T-cell (primary cell): ENCODE results near the gene A4GNT. TPM values are rescaled to one million over a fixed set of nuclear protein-coding genes. Genes with fewer than 3 reads are reported as not detected.
"Not testable (repeated sequence)": the region's sequence is repeated elsewhere in the genome, so short reads cannot be mapped to it uniquely, and the experiment has no call there.

Source experiments
- ATAC-seq, 4 experiments: fragments of 200-7000 bp in 3 of 4; fragments of 150-1000 bp in 1 of 4; cut with Tn5 transposase; replicated peaks in 1 of 4; 1 replicate in 3 of 4; 2 replicates in 1 of 4; pipeline ENCODE4 v1.10.0; 2021; ENCODE audit warnings: moderate library complexity in 3 of 4, mild to moderate bottlenecking in 2 of 4, moderate number of reproducible peaks in 1 of 4
- CTCF ChIA-PET, 2 donors: fragments of 300-600 bp; sonication (Branson Sonifier 250); formaldehyde crosslinking; loops; one replicate each; lab custom pipeline; 2022; ENCODE audit warnings: antibody characterized with exemption in 2 of 2; lab: Charles Lee
- POLR2A ChIA-PET, 2 donors: fragments of 300-600 bp; sonication (Branson Sonifier 250); formaldehyde crosslinking; loops; one replicate each; lab custom pipeline; 2022; ENCODE audit warnings: antibody characterized with exemption in 2 of 2; lab: Charles Lee
- DNase-seq, 35 experiments: peaks; one replicate each; pipeline versions ENCODE4 v3.0.0 to v3.0.0-alpha.2; 2013 to 2023
- H3K27ac ChIP-seq: one replicate; pipeline ENCODE4 v1.5.1; 2013; ENCODE audit warnings: low read length
- H3K27me3 ChIP-seq, 2 experiments: replicated peaks in 1 of 2; 1 replicate in 1 of 2; 2 replicates in 1 of 2; pipeline versions ENCODE4 v1.6.1 to v1.7.0; 2013; ENCODE audit warnings: low read length in 1 of 2, mixed read lengths in 1 of 2; ENCODE audit not compliant: control insufficient read depth in 2 of 2, insufficient read depth in 2 of 2; ENCODE audit errors: extremely low read depth in 1 of 2
- H3K36me3 ChIP-seq, 2 donors: 1 replicate in 1 of 2; 2 replicates in 1 of 2; pipeline versions ENCODE4 v1.6.1 to v1.7.0; 2013; ENCODE audit warnings: low read length in 1 of 2; ENCODE audit not compliant: control insufficient read depth in 2 of 2, insufficient read depth in 1 of 2; ENCODE audit errors: extremely low read depth in 1 of 2
- H3K4me1 ChIP-seq, 2 experiments: 1 replicate in 1 of 2; 2 replicates in 1 of 2; pipeline versions ENCODE4 v1.6.1 to v1.7.0; 2013; ENCODE audit warnings: low read length in 2 of 2, mixed read lengths in 1 of 2; ENCODE audit not compliant: insufficient read depth in 2 of 2, control insufficient read depth in 1 of 2; ENCODE audit errors: extremely low read depth in 1 of 2
- H3K4me3 ChIP-seq, 2 donors: 1 replicate in 1 of 2; 2 replicates in 1 of 2; pipeline versions ENCODE4 v1.5.1 to v1.7.0; 2013; ENCODE audit warnings: mild to moderate bottlenecking in 2 of 2, low read length in 1 of 2, moderate library complexity in 1 of 2; ENCODE audit not compliant: control insufficient read depth in 1 of 2; ENCODE audit errors: extremely low read depth in 1 of 2
- H3K9me3 ChIP-seq: 2 replicates; pipeline ENCODE4 v1.7.0; 2013
- H3K27ac Mint-ChIP-seq, 2 donors: one replicate each; pipeline ENCODE4 v1.8.0; 2020 to 2021; ENCODE audit warnings: mild to moderate bottlenecking in 2 of 2, mixed read lengths in 2 of 2
- H3K27me3 Mint-ChIP-seq, 2 donors: one replicate each; pipeline ENCODE4 v1.8.0; 2021 to 2022; ENCODE audit warnings: mixed read lengths in 2 of 2
- H3K36me3 Mint-ChIP-seq: one replicate; pipeline ENCODE4 v1.8.0; 2021; ENCODE audit warnings: mixed read lengths
- H3K4me1 Mint-ChIP-seq, 3 donors: one replicate each; pipeline ENCODE4 v1.8.0; 2020 to 2022; ENCODE audit warnings: mixed read lengths in 3 of 3, mild to moderate bottlenecking in 1 of 3
- H3K4me3 Mint-ChIP-seq, 3 donors: one replicate each; pipeline ENCODE4 v1.8.0; 2020 to 2022; ENCODE audit warnings: mild to moderate bottlenecking in 3 of 3, mixed read lengths in 3 of 3, moderate library complexity in 3 of 3
- H3K9me3 Mint-ChIP-seq, 3 donors: one replicate each; pipeline ENCODE4 v1.8.0; 2020 to 2022; ENCODE audit warnings: mixed read lengths in 3 of 3
- WGBS: methylation state at CpG from one replicate; pipeline ENCODE4 v1.1.5; 2013; ENCODE audit warnings: missing lambda C conversion rate; ENCODE audit not compliant: insufficient coverage; 5-methylcytosine and 5-hydroxymethylcytosine counted together
- total RNA-seq, 35 experiments: library from RNA in 6 of 35; stranded (reverse) in 6 of 35; fragments of 120-200 nt in 1 of 35; gene quantifications; one replicate each; pipeline versions ENCODE4 v1.2.1 to v1.2.4 and lab custom pipeline; 2013 to 2026

Gene A4GNT
- total RNA-seq, 5 donors from 2014 or later (not counting 1 experiment from before 2014, with no cell fraction given) = not detected

GRCh38 chr3:138165061-138165460 lies 32.9 kb upstream of the A4GNT start:
- Histone ChIP-seq H3K27ac (no peak overlapping the region), H3K36me3 (peaks cover 11 to 62% of the 10 kb centered on the region in 2 donors), H3K9me3 (no peaks in the 10 kb centered on the region), H3K27me3 (no peaks in the 10 kb centered on the region), H3K4me1 (no peaks in the 10 kb centered on the region), H3K4me3 (no peak overlapping the region)
- POLR2A ChIA-PET = no interaction called here
- DNase-seq (no peak), ATAC-seq (no peak)
- Mint-ChIP-seq H3K9me3 (no peaks in the 10 kb centered on the region), H3K4me1 (peaks cover 10 to 17% (median 15%) of the 10 kb centered on the region in 3 donors), H3K4me3 (no peak overlapping the region), H3K36me3 (peaks cover 51% of the 10 kb centered on the region), H3K27me3 (no peaks in the 10 kb centered on the region), H3K27ac (no peak overlapping the region)
- 100% methylated on average over 2 of the region's 2 CpGs for WGBS
- CTCF ChIA-PET = no interaction called here

DNA sequence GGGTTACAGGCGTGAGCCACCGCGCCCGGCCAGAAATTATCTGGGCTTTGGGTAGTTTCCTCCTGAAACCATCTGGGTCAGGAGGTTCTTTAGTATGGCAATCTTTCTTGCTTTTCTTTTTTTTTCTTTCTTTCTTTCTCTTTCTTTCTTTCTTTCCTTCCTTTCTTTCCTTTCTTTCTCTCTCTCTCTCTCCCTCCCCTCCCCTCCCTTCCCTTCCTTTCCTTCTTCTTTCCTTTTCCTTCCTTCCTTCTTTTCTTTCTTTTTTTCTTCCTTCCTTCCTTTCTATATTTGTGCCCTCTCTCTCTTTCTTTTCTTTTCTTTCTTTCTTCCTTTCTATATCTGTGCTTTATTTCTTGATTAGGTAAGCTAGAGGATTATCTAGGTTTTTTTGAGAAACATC lies 25.6 kb upstream of the A4GNT start:
- Mint-ChIP-seq H3K4me3 (no peak overlapping the region), H3K9me3 (peaks cover 7 to 13% (median 11%) of the 10 kb centered on the region in 3 donors), H3K4me1 (no peaks in the 10 kb centered on the region), H3K36me3 (peaks cover 19% of the 10 kb centered on the region), H3K27me3 (peaks cover 0 to 1% of the 10 kb centered on the region in 2 donors), H3K27ac (no peak overlapping the region)
- peaks cover 0 to 15% of the 10 kb centered on the region in 2 donors for H3K36me3 ChIP-seq
- H3K27ac ChIP-seq = no peak overlapping the region
- ChIA-PET CTCF (no interaction called here), POLR2A (interaction anchor here in 1 of 2 donors (0.7 kb wide), 1 partner anchor 17 kb away, joined by 23 read pairs; the partner anchor contains the start of gene DBR1)
- peaks cover 0 to 2% of the 10 kb centered on the region in 2 experiments for H3K27me3 ChIP-seq
- ATAC-seq (no peak), DNase-seq (no peak)
- no peaks in the 10 kb centered on the region for H3K4me1 ChIP-seq
- no peak overlapping the region for H3K4me3 ChIP-seq
- no peaks in the 10 kb centered on the region for H3K9me3 ChIP-seq
- WGBS = no CpG with 5 or more reads among the region's 4 CpGs

- Histone ChIP-seq H3K4me1 (no peaks in the 10 kb centered on the region), H3K9me3 (no peaks in the 10 kb centered on the region), H3K27me3 (peaks cover 0 to 2% of the 10 kb centered on the region in 2 experiments), H3K36me3 (no peaks in the 10 kb centered on the region), H3K27ac (no peak overlapping the region), H3K4me3 (no peak overlapping the region)
- Mint-ChIP-seq H3K27ac (no peak overlapping the region), H3K36me3 (no peaks in the 10 kb centered on the region), H3K27me3 (peaks cover 0 to 1% of the 10 kb centered on the region in 2 donors), H3K4me3 (no peak overlapping the region), H3K9me3 (peaks cover 7 to 13% (median 11%) of the 10 kb centered on the region in 3 donors), H3K4me1 (no peaks in the 10 kb centered on the region)
- POLR2A ChIA-PET = no interaction called here
- CTCF ChIA-PET = interaction anchor here in 1 of 2 donors (0.7 kb wide), 1 partner anchor 111 kb away, joined by 6 read pairs; no protein-coding TSS in a partner anchor
- ATAC-seq (no peak), DNase-seq (no peak)
Measured at GRCh38 chr3:138154534-138154933, 22.3 kb upstream of the A4GNT start.

GRCh38 chr3:138148503-138148902 lies 16.3 kb upstream of the A4GNT start:
- Mint-ChIP-seq H3K27me3 (peaks cover 0 to 2% of the 10 kb centered on the region in 2 donors), H3K27ac (no peak overlapping the region), H3K4me3 (no peak overlapping the region), H3K4me1 (no peaks in the 10 kb centered on the region), H3K36me3 (no peaks in the 10 kb centered on the region), H3K9me3 (peaks cover 0 to 2% (median 2%) of the 10 kb centered on the region in 3 donors)
- H3K27me3 ChIP-seq = no peaks in the 10 kb centered on the region
- POLR2A ChIA-PET = no interaction called here
- H3K4me1 ChIP-seq = no peaks in the 10 kb centered on the region
- H3K27ac ChIP-seq = no peak overlapping the region
- no peak overlapping the region for H3K4me3 ChIP-seq
- H3K36me3 ChIP-seq = no peaks in the 10 kb centered on the region
- no peak for ATAC-seq
- DNase-seq = no peak
- CTCF ChIA-PET = no interaction called here
- H3K9me3 ChIP-seq = no peaks in the 10 kb centered on the region
- no CpG with 5 or more reads among the region's 4 CpGs for WGBS

DNA sequence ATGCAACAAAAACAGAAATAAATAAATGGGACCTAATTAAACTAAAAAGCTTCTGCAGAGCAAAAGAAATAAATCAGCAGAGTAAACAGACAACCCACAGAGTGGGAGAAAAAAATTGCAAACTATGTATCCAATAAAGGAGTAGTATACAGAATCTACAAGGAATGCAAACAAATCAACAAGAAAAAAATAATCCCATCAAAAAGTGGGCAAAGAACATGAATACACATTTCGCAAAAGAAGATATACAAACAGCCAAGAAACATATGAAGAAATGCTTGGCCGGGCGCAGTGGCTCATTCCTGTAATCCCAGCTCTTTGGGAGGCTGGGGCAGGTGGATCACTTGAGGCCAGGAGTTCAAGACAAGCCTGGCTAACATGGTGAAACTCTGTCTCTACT lies 10.0 kb upstream of the A4GNT start:
- H3K4me1 ChIP-seq, H3K27ac ChIP-seq, H3K36me3 ChIP-seq, H3K9me3 Mint-ChIP-seq, H3K4me3 Mint-ChIP-seq, H3K27me3 ChIP-seq, POLR2A ChIA-PET, ATAC-seq, H3K27ac Mint-ChIP-seq, H3K9me3 ChIP-seq, CTCF ChIA-PET, H3K36me3 Mint-ChIP-seq, H3K4me3 ChIP-seq, DNase-seq, H3K4me1 Mint-ChIP-seq: not testable (repeated sequence)
- WGBS = 96% methylated on average over 3 of the region's 3 CpGs
- H3K27me3 Mint-ChIP-seq = peaks cover 10 to 12% of the 10 kb centered on the region in 2 donors

- no peak overlapping the region for H3K27ac ChIP-seq
- ATAC-seq (no peak), DNase-seq (no peak)
- H3K9me3 ChIP-seq = no peaks in the 10 kb centered on the region
- Mint-ChIP-seq H3K4me1 (no peaks in the 10 kb centered on the region), H3K4me3 (no peak overlapping the region), H3K36me3 (no peaks in the 10 kb centered on the region), H3K9me3 (no peaks in the 10 kb centered on the region), H3K27me3 (peaks cover 8 to 12% of the 10 kb centered on the region in 2 donors), H3K27ac (no peak overlapping the region)
- no peak overlapping the region for H3K4me3 ChIP-seq
- no peaks in the 10 kb centered on the region for H3K36me3 ChIP-seq
- H3K27me3 ChIP-seq = no peaks in the 10 kb centered on the region
- ChIA-PET POLR2A (no interaction called here), CTCF (no interaction called here)
- H3K4me1 ChIP-seq = no peaks in the 10 kb centered on the region
Measured at GRCh38 chr3:138140940-138141339, 8.8 kb upstream of the A4GNT start.

DNA sequence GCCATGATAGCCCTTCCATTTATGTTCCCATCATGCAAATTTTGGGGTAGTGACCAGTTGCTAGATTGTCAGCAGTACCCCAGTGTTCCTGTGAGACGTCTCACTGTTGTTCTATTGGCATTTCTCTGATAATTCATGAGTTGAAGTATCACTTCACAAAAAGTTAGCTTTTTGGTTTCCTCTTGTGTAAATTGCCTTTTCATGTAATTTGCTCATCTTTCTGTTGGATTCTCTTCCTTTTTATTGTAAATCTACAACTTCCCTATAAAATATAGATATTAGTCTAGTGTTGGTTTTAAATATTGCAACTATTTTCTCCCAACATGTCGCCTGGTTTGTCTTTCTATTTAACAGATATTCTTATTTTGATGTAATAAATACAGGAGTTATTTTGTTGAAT lies 7.5 kb upstream of the A4GNT start:
- Mint-ChIP-seq H3K27ac (no peak overlapping the region), H3K4me3 (no peak overlapping the region)
- no peak for ATAC-seq

More for the DNA sequence above, 7.5 kb upstream of the A4GNT start:
- Histone ChIP-seq H3K9me3 (no peaks in the 10 kb centered on the region), H3K27ac (no peak overlapping the region), H3K4me1 (no peaks in the 10 kb centered on the region), H3K4me3 (no peak overlapping the region), H3K27me3 (no peaks in the 10 kb centered on the region), H3K36me3 (no peaks in the 10 kb centered on the region)
- Mint-ChIP-seq H3K9me3 (no peaks in the 10 kb centered on the region), H3K27me3 (peaks cover 8 to 14% of the 10 kb centered on the region in 2 donors), H3K4me1 (no peaks in the 10 kb centered on the region), H3K36me3 (no peaks in the 10 kb centered on the region)
- WGBS = no CpG with 5 or more reads among the region's 2 CpGs
- POLR2A ChIA-PET = no interaction called here
- no peak for DNase-seq
- CTCF ChIA-PET = no interaction called here
